Naive thymus-derived CD4-positive, alpha-beta T cell (primary cell): ENCODE data around the gene SPDYE11. TPM values are rescaled to one million over a fixed set of nuclear protein-coding genes. Genes with fewer than 3 reads are reported as not detected.
"Not testable (repeated sequence)": the region's sequence is repeated elsewhere in the genome, so short reads cannot be mapped to it uniquely, and the experiment has no call there.

Source experiments
- ATAC-seq: fragments of 150-1000 bp; cut with Tn5 transposase; 2 replicates; pipeline ENCODE4 v1.10.0; 2021; ENCODE audit warnings: mild to moderate bottlenecking, moderate library complexity
- CTCF ChIA-PET: fragments of 350-600 bp; sonication (Branson Sonifier 250); formaldehyde crosslinking; loops from one replicate; lab custom pipeline; 2021; ENCODE audit warnings: antibody characterized with exemption; lab: Charles Lee
- POLR2A ChIA-PET: fragments of 350-600 bp; sonication (Branson Sonifier 250); formaldehyde crosslinking; loops from one replicate; lab custom pipeline; 2021; ENCODE audit warnings: antibody characterized with exemption, inconsistent platforms; lab: Charles Lee
- DNase-seq, 9 donors: peaks; one replicate each; pipeline versions ENCODE4 v3.0.0 to v3.0.0-alpha.2; 2020 to 2022; ENCODE audit warnings: mixed read lengths in 1 of 9
- H3K27ac ChIP-seq: one replicate; pipeline ENCODE4 v1.7.0; 2013; ENCODE audit warnings: mild to moderate bottlenecking, low read depth, low read length, moderate library complexity
- H3K27me3 ChIP-seq, 2 donors: one replicate each; pipeline ENCODE4 v1.7.0; 2013; ENCODE audit warnings: low read length in 2 of 2, mild to moderate bottlenecking in 2 of 2, moderate library complexity in 2 of 2; ENCODE audit not compliant: control insufficient read depth in 2 of 2, insufficient read depth in 2 of 2
- H3K36me3 ChIP-seq, 3 experiments: 1 replicate in 2 of 3; 2 replicates in 1 of 3; pipeline ENCODE4 v1.7.0; 2013; ENCODE audit warnings: low read length in 3 of 3, mild to moderate bottlenecking in 3 of 3, moderate library complexity in 1 of 3; ENCODE audit not compliant: insufficient read depth in 3 of 3, control insufficient read depth in 2 of 3
- H3K4me1 ChIP-seq, 2 donors: one replicate each; pipeline ENCODE4 v1.7.0; 2013; ENCODE audit warnings: low read length in 2 of 2, mild to moderate bottlenecking in 2 of 2, moderate library complexity in 1 of 2; ENCODE audit not compliant: control insufficient read depth in 2 of 2, insufficient read depth in 2 of 2
- H3K4me3 ChIP-seq: 2 replicates; pipeline ENCODE4 v1.7.0; 2013; ENCODE audit warnings: mild to moderate bottlenecking, low read length
- H3K9me3 ChIP-seq, 3 experiments: 1 replicate in 2 of 3; 2 replicates in 1 of 3; pipeline ENCODE4 v1.7.0; 2013; ENCODE audit warnings: low read length in 3 of 3; ENCODE audit not compliant: control insufficient read depth in 2 of 3
- H3K27ac Mint-ChIP-seq, 9 donors: one replicate each; pipeline ENCODE4 v1.8.0; 2020 to 2022; ENCODE audit warnings: mixed read lengths in 9 of 9, mild to moderate bottlenecking in 8 of 9, moderate library complexity in 5 of 9, inconsistent platforms in 2 of 9
- H3K27me3 Mint-ChIP-seq, 5 donors: one replicate each; pipeline ENCODE4 v1.8.0; 2021 to 2022; ENCODE audit warnings: mixed read lengths in 5 of 5, mild to moderate bottlenecking in 1 of 5
- H3K36me3 Mint-ChIP-seq, 5 donors: one replicate each; pipeline ENCODE4 v1.8.0; 2020 to 2022; ENCODE audit warnings: mixed read lengths in 5 of 5, mild to moderate bottlenecking in 3 of 5, inconsistent platforms in 1 of 5
- H3K4me1 Mint-ChIP-seq, 7 donors: one replicate each; pipeline ENCODE4 v1.8.0; 2020 to 2022; ENCODE audit warnings: mixed read lengths in 7 of 7, mild to moderate bottlenecking in 3 of 7, inconsistent platforms in 1 of 7
- H3K4me3 Mint-ChIP-seq, 10 donors: one replicate each; pipeline ENCODE4 v1.8.0; 2020 to 2022; ENCODE audit warnings: mild to moderate bottlenecking in 10 of 10, mixed read lengths in 10 of 10, moderate library complexity in 6 of 10, inconsistent platforms in 2 of 10
- H3K9me3 Mint-ChIP-seq, 11 donors: one replicate each; pipeline ENCODE4 v1.8.0; 2020 to 2022; ENCODE audit warnings: mixed read lengths in 11 of 11, mild to moderate bottlenecking in 4 of 11, inconsistent platforms in 1 of 11, moderate library complexity in 1 of 11
- intact Hi-C, 2 donors: fragments of 100-400 bp; cut with micrococcal nuclease; formaldehyde crosslinking; loops; one replicate each; pipeline ENCODE4 v1.15.1; 2023
- polyA plus RNA-seq, 2 donors: library from polyadenylated mRNA; unstranded; fragments of 300-500 nt; fragmentation: Illumina TruSeq; gene quantifications; one replicate each; pipeline ENCODE4 v1.2.3, GENCODE V29; 2021
- total RNA-seq, 6 experiments: library from RNA in 5 of 6; stranded (reverse) in 5 of 6; gene quantifications; 1 replicate in 5 of 6; 2 replicates in 1 of 6; pipeline ENCODE4 v1.2.3 and lab custom pipeline; 2021 to 2026

The SPDYE11 gene, protein sequence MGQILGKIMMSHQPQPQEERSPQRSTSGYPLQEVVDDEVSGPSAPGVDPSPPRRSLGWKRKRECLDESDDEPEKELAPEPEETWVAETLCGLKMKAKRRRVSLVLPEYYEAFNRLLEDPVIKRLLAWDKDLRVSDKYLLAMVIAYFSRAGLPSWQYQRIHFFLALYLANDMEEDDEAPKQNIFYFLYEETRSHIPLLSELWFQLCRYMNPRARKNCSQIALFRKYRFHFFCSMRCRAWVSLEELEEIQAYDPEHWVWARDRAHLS
- total RNA-seq (not detected), polyA plus RNA-seq (under 1 TPM in 1 of 2 donors, not detected in 1; 0.08 TPM), total RNA-seq (lab: John Stamatoyannopoulos, UW) (not detected)

DNA sequence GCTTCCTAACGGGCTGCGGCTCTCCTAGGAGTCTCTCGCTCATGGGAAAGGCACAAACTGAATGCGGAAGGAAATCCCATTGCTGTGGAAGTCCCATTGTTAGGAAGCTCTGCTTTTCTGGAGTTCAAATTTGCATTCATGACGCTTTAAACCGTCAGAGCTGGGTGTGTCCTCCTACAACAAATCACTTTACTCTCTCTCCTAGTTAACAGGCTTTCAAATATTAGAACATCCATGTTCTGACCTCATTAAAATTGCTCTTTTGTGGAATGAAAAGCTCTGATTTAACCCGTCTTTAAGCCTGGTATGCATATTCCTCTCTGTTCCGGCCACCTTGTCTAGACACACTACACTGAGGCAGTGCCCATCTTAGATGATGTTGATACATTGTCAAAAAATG, at the start of gene SPDYE11:
SPDYE11 (minus strand) TSS at position 101 of the 400 bp plus-strand sequence. CDS start 1,800 bp downstream, outside the sequence.
- intact Hi-C loops, H3K4me3 ChIP-seq, DNase-seq, H3K4me3 Mint-ChIP-seq, H3K27me3 ChIP-seq, H3K27ac Mint-ChIP-seq, CTCF ChIA-PET, H3K36me3 ChIP-seq, H3K4me1 Mint-ChIP-seq, H3K27me3 Mint-ChIP-seq, H3K9me3 ChIP-seq, H3K27ac ChIP-seq, POLR2A ChIA-PET, H3K36me3 Mint-ChIP-seq, H3K4me1 ChIP-seq, H3K9me3 Mint-ChIP-seq, ATAC-seq: not testable (repeated sequence)

DNA sequence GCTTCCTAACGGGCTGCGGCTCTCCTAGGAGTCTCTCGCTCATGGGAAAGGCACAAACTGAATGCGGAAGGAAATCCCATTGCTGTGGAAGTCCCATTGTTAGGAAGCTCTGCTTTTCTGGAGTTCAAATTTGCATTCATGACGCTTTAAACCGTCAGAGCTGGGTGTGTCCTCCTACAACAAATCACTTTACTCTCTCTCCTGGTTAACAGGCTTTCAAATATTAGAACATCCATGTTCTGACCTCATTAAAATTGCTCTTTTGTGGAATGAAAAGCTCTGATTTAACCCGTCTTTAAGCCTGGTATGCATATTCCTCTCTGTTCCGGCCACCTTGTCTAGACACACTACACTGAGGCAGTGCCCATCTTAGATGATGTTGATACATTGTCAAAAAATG, 28.2 kb upstream of the SPDYE11 start, which contains the start of gene SPDYE9:
SPDYE9 (minus strand) TSS at position 101 of the 400 bp plus-strand sequence. CDS start 1,800 bp downstream, outside the sequence.
- H3K27me3 Mint-ChIP-seq, H3K9me3 Mint-ChIP-seq, H3K36me3 ChIP-seq, DNase-seq, CTCF ChIA-PET, ATAC-seq, POLR2A ChIA-PET, H3K36me3 Mint-ChIP-seq, H3K4me3 ChIP-seq, H3K27ac Mint-ChIP-seq, H3K9me3 ChIP-seq, H3K4me3 Mint-ChIP-seq, H3K27ac ChIP-seq, intact Hi-C loops, H3K4me1 Mint-ChIP-seq, H3K4me1 ChIP-seq, H3K27me3 ChIP-seq: not testable (repeated sequence)

DNA sequence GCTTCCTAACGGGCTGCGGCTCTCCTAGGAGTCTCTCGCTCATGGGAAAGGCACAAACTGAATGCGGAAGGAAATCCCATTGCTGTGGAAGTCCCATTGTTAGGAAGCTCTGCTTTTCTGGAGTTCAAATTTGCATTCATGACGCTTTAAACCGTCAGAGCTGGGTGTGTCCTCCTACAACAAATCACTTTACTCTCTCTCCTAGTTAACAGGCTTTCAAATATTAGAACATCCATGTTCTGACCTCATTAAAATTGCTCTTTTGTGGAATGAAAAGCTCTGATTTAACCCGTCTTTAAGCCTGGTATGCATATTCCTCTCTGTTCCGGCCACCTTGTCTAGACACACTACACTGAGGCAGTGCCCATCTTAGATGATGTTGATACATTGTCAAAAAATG, 28.0 kb downstream of the SPDYE11 start, which contains the start of gene SPDYE8:
SPDYE8 (minus strand) TSS at position 101 of the 400 bp plus-strand sequence. CDS start 1,800 bp downstream, outside the sequence.
- H3K4me1 Mint-ChIP-seq, POLR2A ChIA-PET, H3K4me3 ChIP-seq, H3K27me3 ChIP-seq, H3K36me3 Mint-ChIP-seq, ATAC-seq, H3K9me3 Mint-ChIP-seq, H3K4me3 Mint-ChIP-seq, H3K27ac Mint-ChIP-seq, H3K4me1 ChIP-seq, H3K27me3 Mint-ChIP-seq, H3K36me3 ChIP-seq, intact Hi-C loops, H3K27ac ChIP-seq, DNase-seq, CTCF ChIA-PET, H3K9me3 ChIP-seq: not testable (repeated sequence)

DNA sequence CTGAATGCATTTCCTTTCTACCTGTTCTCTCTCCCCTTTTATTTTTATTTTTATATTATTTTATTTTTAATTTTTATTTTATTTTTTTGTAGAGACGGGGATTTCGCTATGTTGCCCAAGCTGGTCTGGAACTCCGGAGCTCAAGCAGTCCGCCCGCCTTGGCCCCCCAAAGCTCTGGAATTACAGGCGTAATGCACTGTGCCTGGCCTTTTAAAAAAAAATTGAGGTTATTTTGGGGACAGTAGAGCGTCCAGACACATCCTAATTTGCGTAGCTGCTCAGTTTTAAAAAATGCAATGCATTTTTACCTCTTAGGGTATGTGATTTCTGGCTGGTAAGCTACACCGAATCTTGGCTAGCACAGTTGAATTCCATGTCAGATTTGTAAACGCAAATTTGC, 51.2 kb downstream of the SPDYE11 start:
- not testable (repeated sequence) for H3K27ac ChIP-seq
- H3K4me3 Mint-ChIP-seq = peak overlapping the region in 1 of 10 donors; percentile 37

DNA sequence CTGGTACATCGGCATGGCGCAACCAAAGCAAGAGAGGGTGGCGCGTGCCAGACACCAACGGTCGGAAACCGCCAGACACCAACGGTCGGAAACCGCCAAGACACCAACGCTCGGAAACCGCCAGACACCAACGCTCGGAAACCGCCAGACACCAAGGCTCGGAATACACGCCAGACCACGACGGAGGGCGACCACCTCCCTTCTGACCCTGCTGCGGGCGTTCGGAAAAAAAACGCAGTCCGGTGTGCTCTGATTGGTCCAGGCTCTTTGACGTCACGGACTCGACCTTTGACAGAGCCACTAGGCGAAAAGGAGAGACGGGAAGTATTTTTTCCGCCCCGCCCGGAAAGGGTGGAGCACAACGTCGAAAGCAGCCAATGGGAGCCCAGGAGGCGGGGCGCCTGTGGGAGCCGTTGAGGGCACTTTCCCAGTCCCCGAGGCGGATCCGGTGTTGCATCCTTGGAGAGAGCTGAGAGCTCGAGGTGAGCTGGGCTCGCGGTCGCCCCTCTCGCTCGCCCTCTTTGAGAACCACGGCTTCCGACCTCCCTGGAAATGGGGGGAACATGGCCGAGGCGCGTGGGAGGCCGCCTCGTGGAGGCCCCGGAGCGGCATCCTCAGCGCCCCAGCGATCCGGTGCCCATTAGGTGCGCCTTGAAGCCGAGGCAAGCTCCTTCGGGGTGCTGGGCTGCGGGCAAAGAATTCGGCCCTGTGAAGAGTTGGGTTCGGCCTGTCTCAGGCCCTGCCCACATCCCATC, 51.8 kb downstream of the SPDYE11 start:
- H3K27me3 ChIP-seq, POLR2A ChIA-PET, H3K9me3 ChIP-seq, intact Hi-C loops, H3K4me1 Mint-ChIP-seq, H3K36me3 Mint-ChIP-seq, CTCF ChIA-PET, H3K4me1 ChIP-seq, H3K36me3 ChIP-seq, H3K27me3 Mint-ChIP-seq, H3K9me3 Mint-ChIP-seq: not testable (repeated sequence)
- peak; percentile 80 to 94 (median 88) for DNase-seq
- Mint-ChIP-seq H3K4me3 (peak overlapping the region; percentile 91 to 100 (median 99)), H3K27ac (peak overlapping the region; percentile 96 to 100 (median 99))
- peak; percentile 90 for ATAC-seq
- Histone ChIP-seq H3K27ac (peak overlapping the region; percentile 73), H3K4me3 (peak overlapping the region; percentile 51)

More for the DNA sequence above, 51.2 kb downstream of the SPDYE11 start:
- CTCF ChIA-PET, H3K9me3 ChIP-seq, H3K9me3 Mint-ChIP-seq, H3K27me3 Mint-ChIP-seq, DNase-seq, POLR2A ChIA-PET, intact Hi-C loops, H3K4me1 Mint-ChIP-seq, ATAC-seq, H3K36me3 Mint-ChIP-seq, H3K4me1 ChIP-seq, H3K36me3 ChIP-seq, H3K27ac Mint-ChIP-seq, H3K4me3 ChIP-seq, H3K27me3 ChIP-seq: not testable (repeated sequence)

DNA sequence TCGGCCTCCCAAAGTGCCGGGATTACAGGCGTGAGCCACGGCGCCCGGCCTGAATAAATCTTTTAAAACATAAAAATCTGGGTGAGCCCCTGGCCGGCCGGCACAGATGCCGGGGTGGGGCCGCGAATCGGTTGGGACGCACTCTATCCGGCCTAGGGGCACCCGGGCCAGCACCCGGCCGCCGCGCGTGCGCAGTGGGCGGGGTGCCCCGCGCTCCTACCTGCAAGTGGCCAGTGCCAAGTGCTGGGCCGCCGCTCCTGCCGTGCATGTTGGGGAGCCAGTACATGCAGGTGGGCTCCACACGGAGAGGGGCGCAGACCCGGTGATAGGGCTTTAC, 52.4 kb downstream of the SPDYE11 start:
- H3K9me3 ChIP-seq, intact Hi-C loops, H3K27me3 Mint-ChIP-seq, H3K36me3 ChIP-seq, CTCF ChIA-PET, H3K9me3 Mint-ChIP-seq, H3K36me3 Mint-ChIP-seq, POLR2A ChIA-PET, H3K4me1 Mint-ChIP-seq, H3K27me3 ChIP-seq, H3K4me1 ChIP-seq: not testable (repeated sequence)
- H3K27ac Mint-ChIP-seq = peak overlapping the region; percentile 96 to 100 (median 99)
- Histone ChIP-seq H3K27ac (peak overlapping the region; percentile 73), H3K4me3 (peak overlapping the region; percentile 51)
- DNase-seq (peak in 3 of 9 donors; percentile 60 to 83 (median 77)), ATAC-seq (peak; percentile 83)
- H3K4me3 Mint-ChIP-seq = peak overlapping the region; percentile 91 to 100 (median 99)
